ENCODE measurements around the gene PCDHGB1. TPM values are rescaled to one million over a fixed set of nuclear protein-coding genes. Genes with fewer than 3 reads are reported as not detected.
"Not testable (repeated sequence)": the region's sequence is repeated elsewhere in the genome, so short reads cannot be mapped to it uniquely, and the experiment has no call there.

Gene PCDHGB1
- total RNA-seq, 3 donors from 2014 or later = 2.7 to 5.9 (median 5.1) TPM

GRCh38 chr5:141328231-141328630 is 21.7 kb upstream of the PCDHGB1 start:
- Histone ChIP-seq H3K4me1 (no peaks in the 10 kb centered on the region), H3K36me3 (no peaks in the 10 kb centered on the region), H3K4me3 (no peak overlapping the region), H3K9me3 (peaks cover 57 to 88% of the 10 kb centered on the region in 2 donors), H3K27ac (no peak overlapping the region), H3K27me3 (no peaks in the 10 kb centered on the region)
- no peak for DNase-seq (ENCODE audit: low spot score in 2 of 2)
- intact Hi-C loops (cut with DNase I; ENCODE audit: low total_unique reads) = no loop called here
- TF ChIP-seq POLR2AphosphoS5 (IDR thresholded peaks at IDR 0.05) (no peak), POLR2A (IDR thresholded peaks at IDR 0.05) (no peak)
- TF ChIP-seq, protein P1, sequence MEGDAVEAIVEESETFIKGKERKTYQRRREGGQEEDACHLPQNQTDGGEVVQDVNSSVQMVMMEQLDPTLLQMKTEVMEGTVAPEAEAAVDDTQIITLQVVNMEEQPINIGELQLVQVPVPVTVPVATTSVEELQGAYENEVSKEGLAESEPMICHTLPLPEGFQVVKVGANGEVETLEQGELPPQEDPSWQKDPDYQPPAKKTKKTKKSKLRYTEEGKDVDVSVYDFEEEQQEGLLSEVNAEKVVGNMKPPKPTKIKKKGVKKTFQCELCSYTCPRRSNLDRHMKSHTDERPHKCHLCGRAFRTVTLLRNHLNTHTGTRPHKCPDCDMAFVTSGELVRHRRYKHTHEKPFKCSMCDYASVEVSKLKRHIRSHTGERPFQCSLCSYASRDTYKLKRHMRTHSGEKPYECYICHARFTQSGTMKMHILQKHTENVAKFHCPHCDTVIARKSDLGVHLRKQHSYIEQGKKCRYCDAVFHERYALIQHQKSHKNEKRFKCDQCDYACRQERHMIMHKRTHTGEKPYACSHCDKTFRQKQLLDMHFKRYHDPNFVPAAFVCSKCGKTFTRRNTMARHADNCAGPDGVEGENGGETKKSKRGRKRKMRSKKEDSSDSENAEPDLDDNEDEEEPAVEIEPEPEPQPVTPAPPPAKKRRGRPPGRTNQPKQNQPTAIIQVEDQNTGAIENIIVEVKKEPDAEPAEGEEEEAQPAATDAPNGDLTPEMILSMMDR (IDR thresholded peaks at IDR 0.05) = no peak

DNA sequence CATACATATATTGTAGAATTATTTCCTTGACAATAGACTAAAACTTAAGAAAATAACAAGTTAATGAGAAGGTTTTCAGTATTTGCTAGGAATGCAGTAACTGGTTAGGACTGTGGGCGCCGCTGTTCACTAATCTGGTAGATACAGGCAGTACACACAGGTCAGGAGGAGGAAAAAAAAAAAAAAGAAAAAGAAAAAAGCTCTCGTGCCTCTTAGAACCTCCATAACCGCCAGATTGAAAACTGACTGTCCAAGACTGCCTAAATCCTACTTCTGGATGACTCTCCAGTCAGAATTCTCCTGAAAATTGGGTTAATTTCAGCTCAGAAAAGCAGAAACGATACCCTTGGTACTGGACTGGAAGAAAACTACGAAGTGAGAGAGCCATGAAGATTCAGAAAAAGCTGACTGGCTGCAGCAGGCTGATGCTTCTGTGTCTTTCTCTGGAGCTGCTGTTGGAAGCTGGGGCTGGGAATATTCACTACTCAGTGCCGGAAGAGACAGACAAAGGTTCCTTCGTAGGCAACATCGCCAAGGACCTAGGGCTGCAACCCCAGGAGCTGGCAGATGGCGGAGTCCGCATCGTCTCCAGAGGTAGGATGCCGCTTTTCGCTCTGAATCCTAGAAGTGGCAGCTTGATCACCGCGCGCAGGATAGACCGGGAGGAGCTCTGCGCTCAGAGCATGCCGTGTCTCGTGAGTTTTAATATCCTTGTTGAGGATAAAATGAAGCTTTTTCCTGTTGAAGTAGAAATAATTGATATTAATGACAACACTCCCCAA is 19.4 kb upstream of the PCDHGB1 start, which contains the start of gene PCDHGA1:
Gene PCDHGA1, plus strand, starts transcription at position 216 of the 782 bp plus-strand sequence.
- no peak within 1 kb of the TSS for H3K27ac ChIP-seq
- DNase-seq (ENCODE audit: low spot score in 2 of 2) = no peak
- no peaks in the 10 kb centered on the region for H3K4me1 ChIP-seq
- peak within 1 kb of the TSS in 1 of 3 donors; percentile 13 for H3K4me3 ChIP-seq
- H3K9me3 ChIP-seq = peaks cover 59 to 93% of the 10 kb centered on the region in 2 donors
- no peaks in the 10 kb centered on the region for H3K27me3 ChIP-seq
- intact Hi-C loops (cut with DNase I; ENCODE audit: low total_unique reads) = no loop called here
- no peak for TF ChIP-seq POLR2A (IDR thresholded peaks at IDR 0.05)
- TF ChIP-seq, protein P1 (IDR thresholded peaks at IDR 0.05) = no peak
- no peak for TF ChIP-seq POLR2AphosphoS5 (IDR thresholded peaks at IDR 0.05)
- H3K36me3 ChIP-seq = no peaks in the 10 kb centered on the region

DNA sequence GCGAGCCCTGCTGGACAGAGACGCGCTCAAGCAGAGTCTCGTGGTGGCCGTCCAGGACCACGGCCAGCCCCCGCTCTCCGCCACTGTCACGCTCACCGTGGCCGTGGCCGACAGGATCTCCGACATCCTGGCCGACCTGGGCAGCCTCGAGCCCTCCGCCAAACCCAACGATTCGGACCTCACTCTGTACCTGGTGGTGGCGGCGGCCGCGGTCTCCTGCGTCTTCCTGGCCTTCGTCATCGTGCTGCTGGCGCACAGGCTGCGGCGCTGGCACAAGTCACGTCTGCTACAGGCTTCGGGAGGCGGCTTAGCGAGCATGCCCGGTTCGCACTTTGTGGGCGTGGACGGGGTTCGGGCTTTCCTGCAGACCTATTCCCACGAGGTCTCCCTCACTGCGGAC is 17.3 kb upstream of the PCDHGB1 start:
- H3K4me1 ChIP-seq; H3K27ac ChIP-seq; DNase-seq (ENCODE audit: low spot score in 2 of 2); H3K4me3 ChIP-seq; intact Hi-C loops (cut with DNase I; ENCODE audit: low total_unique reads); H3K27me3 ChIP-seq; H3K36me3 ChIP-seq: not testable (repeated sequence)
- H3K9me3 ChIP-seq = peaks cover 45 to 85% of the 10 kb centered on the region in 2 donors

DNA sequence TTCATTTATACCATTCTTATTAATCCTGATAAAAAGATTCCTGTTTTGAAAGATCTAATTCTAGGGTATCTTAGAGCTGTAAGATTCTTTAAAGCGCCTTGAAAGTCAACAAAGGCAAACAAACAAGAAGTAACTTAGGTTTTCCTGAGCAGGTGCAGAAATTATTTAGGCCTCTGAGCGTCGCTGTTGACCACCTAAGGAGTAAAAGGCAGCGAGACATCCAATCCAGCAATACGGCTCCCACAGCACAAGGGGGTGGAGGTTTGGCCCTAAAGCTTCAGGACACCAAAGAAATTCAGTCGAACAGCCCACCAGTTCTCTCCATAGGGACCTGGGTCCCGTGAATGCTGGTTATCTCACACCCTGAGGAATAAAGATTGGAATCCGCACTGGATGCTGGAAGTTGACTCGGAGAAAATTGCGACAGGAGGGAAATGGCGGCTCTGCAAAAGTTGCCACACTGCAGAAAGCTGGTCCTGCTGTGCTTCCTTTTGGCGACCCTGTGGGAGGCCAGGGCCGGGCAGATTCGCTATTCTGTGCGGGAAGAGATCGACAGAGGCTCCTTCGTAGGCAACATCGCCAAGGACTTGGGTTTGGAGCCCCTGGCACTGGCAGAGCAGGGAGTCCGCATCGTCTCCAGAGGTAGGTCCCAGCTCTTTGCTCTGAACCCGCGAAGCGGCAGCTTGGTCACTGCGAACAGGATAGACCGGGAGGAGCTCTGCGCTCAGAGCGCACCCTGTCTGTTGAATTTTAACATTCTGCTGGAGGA is 11.2 kb upstream of the PCDHGB1 start, which contains the start of gene PCDHGA2:
Gene PCDHGA2, plus strand, starts transcription at position 223 of the 769 bp plus-strand sequence.
- peaks cover 54 to 91% of the 10 kb centered on the region in 2 donors for H3K9me3 ChIP-seq
- DNase-seq (ENCODE audit: low spot score in 2 of 2) = no peak

GRCh38 chr5:141340781-141341354 is 9.0 kb upstream of the PCDHGB1 start:
- H3K36me3 ChIP-seq; H3K27ac ChIP-seq; H3K27me3 ChIP-seq; intact Hi-C loops (cut with DNase I; ENCODE audit: low total_unique reads); DNase-seq (ENCODE audit: low spot score in 2 of 2); H3K4me1 ChIP-seq: not testable (repeated sequence)
- H3K4me3 ChIP-seq = peak overlapping the region in 1 of 3 donors; percentile 12
- peaks cover 67 to 89% of the 10 kb centered on the region in 2 donors for H3K9me3 ChIP-seq

More for the DNA sequence above, 11.2 kb upstream of the PCDHGB1 start, which contains the start of gene PCDHGA2:
- H3K27ac ChIP-seq = peak within 1 kb of the TSS in 1 of 2 donors; percentile 21
- no peaks in the 10 kb centered on the region for H3K36me3 ChIP-seq
- no peaks in the 10 kb centered on the region for H3K27me3 ChIP-seq
- TF ChIP-seq, protein P1 (IDR thresholded peaks at IDR 0.05) = peak in 2 of 3 donors; percentile 16 to 47
- TF ChIP-seq POLR2A (IDR thresholded peaks at IDR 0.05) = no peak
- TF ChIP-seq POLR2AphosphoS5 (IDR thresholded peaks at IDR 0.05) = no peak
- intact Hi-C loops (cut with DNase I; ENCODE audit: low total_unique reads) = no loop called here
- H3K4me3 ChIP-seq = peak within 1 kb of the TSS; percentile 24 to 51 (median 45)
- H3K4me1 ChIP-seq = no peaks in the 10 kb centered on the region

Data from breast epithelium (tissue), 4 donors.